Progenitor cell of endocrine pancreas (in vitro differentiated cells): ENCODE results near the gene ADAMTSL3. TPM values are rescaled to one million over a fixed set of nuclear protein-coding genes. Genes with fewer than 3 reads are reported as not detected.

ENCODE experiments used
- DNase-seq: peaks from one replicate; pipeline ENCODE4 v3.0.0; 2021; ENCODE audit warnings: low spot score; ENCODE audit not compliant: unreplicated experiment
- H3K27ac Mint-ChIP-seq: 2 replicates; pipeline ENCODE4 v1.8.0; 2021; ENCODE audit warnings: mild to moderate bottlenecking, moderate library complexity, mixed read lengths
- H3K27me3 Mint-ChIP-seq: 2 replicates; pipeline ENCODE4 v1.8.0; 2021; ENCODE audit warnings: mixed read lengths
- H3K36me3 Mint-ChIP-seq: 2 replicates; pipeline ENCODE4 v1.8.0; 2022; ENCODE audit warnings: mixed read lengths; ENCODE audit not compliant: insufficient read depth
- H3K4me1 Mint-ChIP-seq: 2 replicates; pipeline ENCODE4 v1.8.0; 2021; ENCODE audit warnings: low read depth, mixed read lengths
- H3K4me3 Mint-ChIP-seq: 2 replicates; pipeline ENCODE4 v1.8.0; 2021; ENCODE audit warnings: low read depth, mild to moderate bottlenecking, moderate library complexity, mixed read lengths
- H3K9me3 Mint-ChIP-seq: 2 replicates; pipeline ENCODE4 v1.8.0; 2021; ENCODE audit warnings: low read depth, mixed read lengths
- CTCF ChIP-seq: fragments of 200-600 bp; sonication (generic); IDR thresholded peaks from one replicate; pipeline ENCODE4 v1.5.0; 2021; ENCODE audit warnings: antibody characterized with exemption, mild to moderate bottlenecking; ENCODE audit not compliant: unreplicated experiment
- total RNA-seq: library from RNA; stranded (reverse); gene quantifications from 2 replicates; pipeline ENCODE4 v1.2.1, GENCODE V29; 2021

The ADAMTSL3 gene
- total RNA-seq, 1 donor from 2014 or later = 0.24 TPM

GRCh38 chr15:83991163-83991562, 337.2 kb downstream of the ADAMTSL3 start:
- Mint-ChIP-seq H3K4me1 (no peaks in the 10 kb centered on the region), H3K9me3 (no peaks in the 10 kb centered on the region), H3K36me3 (no peaks in the 10 kb centered on the region), H3K4me3 (no peak overlapping the region), H3K27me3 (peaks cover 4% of the 10 kb centered on the region), H3K27ac (no peak overlapping the region)
- TF ChIP-seq CTCF = no peak
- DNase-seq = no peak

- no peak overlapping the region for H3K4me3 Mint-ChIP-seq
- no peaks in the 10 kb centered on the region for H3K36me3 Mint-ChIP-seq
- TF ChIP-seq CTCF = no peak
- H3K9me3 Mint-ChIP-seq = no peaks in the 10 kb centered on the region
- DNase-seq = no peak
- peaks cover under 1% of the 10 kb centered on the region for H3K27me3 Mint-ChIP-seq
- no peaks in the 10 kb centered on the region for H3K4me1 Mint-ChIP-seq
- H3K27ac Mint-ChIP-seq = no peak overlapping the region
Observed at GRCh38 chr15:83992324-83993031, 338.6 kb downstream of the ADAMTSL3 start.

GRCh38 chr15:83993591-83993990, 339.7 kb downstream of the ADAMTSL3 start:
- Mint-ChIP-seq H3K4me1 (no peaks in the 10 kb centered on the region), H3K27me3 (no peaks in the 10 kb centered on the region), H3K4me3 (no peak overlapping the region), H3K9me3 (no peaks in the 10 kb centered on the region), H3K36me3 (no peaks in the 10 kb centered on the region), H3K27ac (no peak overlapping the region)
- no peak for TF ChIP-seq CTCF
- no peak for DNase-seq

- Mint-ChIP-seq H3K36me3 (no peaks in the 10 kb centered on the region), H3K4me3 (no peak overlapping the region)
Observed at GRCh38 chr15:83998486-83998885, 344.6 kb downstream of the ADAMTSL3 start.

More at GRCh38 chr15:83998486-83998885, 344.6 kb downstream of the ADAMTSL3 start:
- no peak for DNase-seq
- Mint-ChIP-seq H3K4me1 (peaks cover 10% of the 10 kb centered on the region), H3K27me3 (no peaks in the 10 kb centered on the region), H3K9me3 (no peaks in the 10 kb centered on the region), H3K27ac (no peak overlapping the region)
- no peak for TF ChIP-seq CTCF
